Lung (tissue), 12 donors: ENCODE measurements around the gene KIAA0319L. TPM values are rescaled to one million over a fixed set of nuclear protein-coding genes. Genes with fewer than 3 reads are reported as not detected.

Source experiments
- ATAC-seq: fragments of 200-7000 bp; cut with Tn5 transposase; one replicate; pipeline ENCODE4 v1.9.1; 2020; ENCODE audit warnings: moderate number of reproducible peaks; ENCODE audit not compliant: insufficient read depth, low FRiP score
- DNase-seq, 3 donors: peaks; one replicate each; pipeline ENCODE4 v3.0.0-alpha.2; 2013 to 2017
- H3K27ac ChIP-seq, 2 donors: one replicate each; pipeline ENCODE4 v1.5.1; 2013; ENCODE audit warnings: mild to moderate bottlenecking in 2 of 2, moderate library complexity in 2 of 2, control low read depth in 1 of 2, inconsistent platforms in 1 of 2, low read depth in 1 of 2, low read length in 1 of 2
- H3K27me3 ChIP-seq, 3 donors: one replicate each; pipeline ENCODE4 v1.5.1; 2013; ENCODE audit warnings: low read length in 2 of 3; ENCODE audit not compliant: control insufficient read depth in 3 of 3, insufficient read depth in 3 of 3
- H3K36me3 ChIP-seq, 4 donors: one replicate each; pipeline ENCODE4 v1.5.1; 2013; ENCODE audit warnings: low read length in 4 of 4, mild to moderate bottlenecking in 1 of 4, moderate library complexity in 1 of 4; ENCODE audit not compliant: control insufficient read depth in 4 of 4, insufficient read depth in 4 of 4
- H3K4me1 ChIP-seq, 5 donors: one replicate each; pipeline ENCODE4 v1.5.1; 2013; ENCODE audit warnings: low read length in 5 of 5, mild to moderate bottlenecking in 2 of 5, moderate library complexity in 1 of 5; ENCODE audit not compliant: control insufficient read depth in 5 of 5, insufficient read depth in 5 of 5
- H3K4me3 ChIP-seq: one replicate; pipeline ENCODE4 v1.5.1; 2013; ENCODE audit warnings: mild to moderate bottlenecking, control low read depth, moderate library complexity
- H3K9ac ChIP-seq, 2 donors: one replicate each; pipeline ENCODE4 v1.5.1; 2013; ENCODE audit warnings: low read length in 2 of 2, control low read depth in 1 of 2; ENCODE audit not compliant: insufficient read depth in 1 of 2
- H3K9me3 ChIP-seq, 4 donors: one replicate each; pipeline ENCODE4 v1.5.1; 2013; ENCODE audit warnings: low read length in 3 of 4, mild to moderate bottlenecking in 1 of 4, moderate library complexity in 1 of 4; ENCODE audit not compliant: control insufficient read depth in 4 of 4, insufficient read depth in 3 of 4
- CTCF ChIP-seq: IDR thresholded peaks from 2 replicates; pipeline ENCODE4 v1.5.1; 2012; ENCODE audit warnings: mild to moderate bottlenecking; ENCODE audit errors: control extremely low read depth, extremely low read depth
- WGBS, 2 donors: extraction: QIAGEN DNeasy Blood & Tissue Kit; methylation state at CpG; one replicate each; pipeline ENCODE4 v1.1.7; 2013; 5-methylcytosine and 5-hydroxymethylcytosine counted together
- polyA plus RNA-seq, 2 donors: library from polyadenylated mRNA; stranded (reverse); fragments of 200-250 nt; gene quantifications; one replicate each; pipeline ENCODE4 v1.2.1, GENCODE V29; 2013
- total RNA-seq, 2 donors: library from RNA; depleted of rRNA in 1 of 2; stranded (reverse); fragments of >200 nt in 1 of 2; gene quantifications; one replicate each; pipeline ENCODE4 v1.2.1, GENCODE V29; 2014 to 2021
- donor health status: control.
- donor health status: control.
- donor health status: Bipolar disorder and iron deficiency.
- donor health status: healthy.
- donor health status: DM: yes; HTN: yes; CAD: no.

The KIAA0319L gene
- total and polyA plus RNA-seq, 4 donors: 20.3 to 121 (median 60.9) TPM

- peaks cover 0 to 20% (median 5%) of the 10 kb centered on the region in 4 donors for H3K36me3 ChIP-seq
- ATAC-seq: no peak
- H3K9ac ChIP-seq: no peak overlapping the region
- 94 to 100% methylated on average over 2 of the region's 2 CpGs for WGBS, 2 donors
- no peaks in the 10 kb centered on the region for H3K27me3 ChIP-seq
- TF ChIP-seq CTCF: no peak
- no peak for DNase-seq
- H3K4me1 ChIP-seq: peaks cover 0 to 31% (median 3%) of the 10 kb centered on the region in 5 donors
- H3K27ac ChIP-seq: no peak overlapping the region
- H3K4me3 ChIP-seq: no peak overlapping the region
- no peaks in the 10 kb centered on the region for H3K9me3 ChIP-seq
Measured at GRCh38 chr1:35502242-35502641, 55.0 kb downstream of the KIAA0319L start.

GRCh38 chr1:35500439-35500838 lies 56.8 kb downstream of the KIAA0319L start:
- WGBS, 2 donors: 76 to 90% methylated on average over 2 of the region's 2 CpGs
- Histone ChIP-seq H3K27me3 (no peaks in the 10 kb centered on the region), H3K36me3 (peaks cover 0 to 6% (median 0%) of the 10 kb centered on the region in 4 donors), H3K4me1 (peaks cover 0 to 17% (median 3%) of the 10 kb centered on the region in 5 donors), H3K4me3 (no peak overlapping the region), H3K27ac (no peak overlapping the region), H3K9me3 (no peaks in the 10 kb centered on the region), H3K9ac (no peak overlapping the region)
- TF ChIP-seq CTCF: no peak
- DNase-seq: no peak
- ATAC-seq: no peak

- no peak overlapping the region for H3K27ac ChIP-seq
- no peak overlapping the region for H3K9ac ChIP-seq
- ATAC-seq: no peak
- WGBS, 2 donors: 59 to 60% methylated on average over 3 of the region's 3 CpGs
- peaks cover 0 to 2% (median 0%) of the 10 kb centered on the region in 4 donors for H3K36me3 ChIP-seq
- H3K4me1 ChIP-seq: peaks cover 0 to 17% (median 3%) of the 10 kb centered on the region in 5 donors
- TF ChIP-seq CTCF: no peak
- no peaks in the 10 kb centered on the region for H3K9me3 ChIP-seq
- no peak overlapping the region for H3K4me3 ChIP-seq
- no peaks in the 10 kb centered on the region for H3K27me3 ChIP-seq
- DNase-seq: no peak
Measured at GRCh38 chr1:35499652-35500176, 57.5 kb downstream of the KIAA0319L start.

- peaks cover 0 to 4% (median 1%) of the 10 kb centered on the region in 4 donors for H3K36me3 ChIP-seq
- no peak for TF ChIP-seq CTCF
- no peaks in the 10 kb centered on the region for H3K9me3 ChIP-seq
- DNase-seq (no peak), ATAC-seq (no peak)
- H3K27ac ChIP-seq: no peak overlapping the region
- 78 to 91% methylated on average over 4 of the region's 4 CpGs for WGBS, 2 donors
- H3K9ac ChIP-seq: no peak overlapping the region
- H3K4me3 ChIP-seq: no peak overlapping the region
- no peaks in the 10 kb centered on the region for H3K27me3 ChIP-seq
- peaks cover 0 to 17% (median 3%) of the 10 kb centered on the region in 5 donors for H3K4me1 ChIP-seq
Measured at GRCh38 chr1:35499231-35499630, 58.0 kb downstream of the KIAA0319L start.
